MCF 10A (cell line): ENCODE results near the gene LPO. TPM values are rescaled to one million over a fixed set of nuclear protein-coding genes. Genes with fewer than 3 reads are reported as not detected.

ENCODE experiments used
- BruUV-seq: library from RNA; stranded (reverse); fragments of 400-500 nt; replicated peaks from 2 replicates; lab custom pipeline; 2021; lab: Mats Ljungman, UMichigan
- CTCF ChIA-PET: fragments of 300-600 bp; sonication (Branson Sonifier 250); formaldehyde crosslinking; extraction: SDS; loops from one replicate; lab custom pipeline; 2021; ENCODE audit warnings: antibody characterized with exemption, inconsistent platforms; lab: Yijun Ruan, JAX
- POLR2A ChIA-PET: fragments of 300-600, 350-650 bp; sonication (Branson Sonifier 250); formaldehyde crosslinking; extraction: SDS; loops from one replicate; lab custom pipeline; 2020; ENCODE audit warnings: antibody characterized with exemption, inconsistent platforms; lab: Yijun Ruan, JAX
- DNase-seq: peaks from one replicate; pipeline ENCODE4 v3.0.0-alpha.2; 2018; ENCODE audit not compliant: unreplicated experiment
- H3K27ac Mint-ChIP-seq: one replicate; pipeline ENCODE4 v1.8.0; 2022; ENCODE audit warnings: mild to moderate bottlenecking, low read depth, mixed read lengths; ENCODE audit not compliant: unreplicated experiment
- H3K27me3 Mint-ChIP-seq: one replicate; pipeline ENCODE4 v1.8.0; 2022; ENCODE audit warnings: mixed read lengths; ENCODE audit not compliant: insufficient read depth, unreplicated experiment
- H3K36me3 Mint-ChIP-seq: one replicate; pipeline ENCODE4 v1.8.0; 2022; ENCODE audit warnings: mild to moderate bottlenecking, moderate library complexity, mixed read lengths; ENCODE audit not compliant: insufficient read depth, unreplicated experiment
- H3K4me1 Mint-ChIP-seq: one replicate; pipeline ENCODE4 v1.8.0; 2022; ENCODE audit warnings: mixed read lengths; ENCODE audit not compliant: insufficient read depth, unreplicated experiment
- H3K4me3 Mint-ChIP-seq: one replicate; pipeline ENCODE4 v1.8.0; 2022; ENCODE audit warnings: mild to moderate bottlenecking, moderate library complexity, mixed read lengths; ENCODE audit not compliant: unreplicated experiment
- H3K9me3 Mint-ChIP-seq: one replicate; pipeline ENCODE4 v1.8.0; 2022; ENCODE audit warnings: mixed read lengths; ENCODE audit not compliant: unreplicated experiment
- CTCF ChIP-seq: fragments of 200-600 bp; IDR thresholded peaks from one replicate; pipeline ENCODE4 v1.8.0; 2022; ENCODE audit warnings: antibody characterized with exemption, mild to moderate bottlenecking; ENCODE audit not compliant: unreplicated experiment
- intact Hi-C: fragments of 100-400 bp; cut with micrococcal nuclease; formaldehyde crosslinking; loops from 2 replicates; pipeline ENCODE4 v1.14.1; 2022
- total RNA-seq: library from RNA; stranded (reverse); gene quantifications from 2 replicates; pipeline ENCODE4 v1.2.3, GENCODE V29; 2022

The LPO gene
- total RNA-seq, 1 experiment from 2014 or later: not detected

DNA sequence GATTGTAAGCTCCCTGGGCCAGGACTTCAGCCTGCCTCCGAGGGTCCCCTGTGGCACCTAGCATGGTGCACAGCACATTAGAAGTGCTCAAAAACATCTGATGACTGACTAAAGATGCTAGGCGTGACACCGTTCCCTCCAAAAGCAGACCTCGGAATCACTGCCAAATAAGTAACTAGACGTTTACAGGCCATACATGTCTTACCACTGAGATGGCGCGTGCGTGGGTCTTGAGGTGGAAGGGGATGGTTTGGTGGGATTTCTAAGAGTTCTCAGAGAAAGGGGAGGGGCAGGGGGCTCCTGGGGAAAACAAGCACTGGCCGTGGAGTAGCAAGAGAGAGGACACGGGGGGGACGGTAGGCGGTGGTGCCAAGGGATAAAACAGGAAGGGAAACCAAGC lies 29.9 kb downstream of the LPO start:
- BruUV-seq: no TSS peak
- DNase-seq: no peak
- peaks cover 41% of the 10 kb centered on the region for H3K27me3 Mint-ChIP-seq
- ChIA-PET POLR2A (no interaction called here), CTCF (no interaction called here)
- H3K36me3 Mint-ChIP-seq: no peaks in the 10 kb centered on the region
- H3K4me3 Mint-ChIP-seq: no peak overlapping the region
- no peak for TF ChIP-seq CTCF
- H3K27ac Mint-ChIP-seq: no peak overlapping the region
- intact Hi-C loops: no loop called here
- H3K9me3 Mint-ChIP-seq: no peaks in the 10 kb centered on the region
- H3K4me1 Mint-ChIP-seq: no peaks in the 10 kb centered on the region

DNA sequence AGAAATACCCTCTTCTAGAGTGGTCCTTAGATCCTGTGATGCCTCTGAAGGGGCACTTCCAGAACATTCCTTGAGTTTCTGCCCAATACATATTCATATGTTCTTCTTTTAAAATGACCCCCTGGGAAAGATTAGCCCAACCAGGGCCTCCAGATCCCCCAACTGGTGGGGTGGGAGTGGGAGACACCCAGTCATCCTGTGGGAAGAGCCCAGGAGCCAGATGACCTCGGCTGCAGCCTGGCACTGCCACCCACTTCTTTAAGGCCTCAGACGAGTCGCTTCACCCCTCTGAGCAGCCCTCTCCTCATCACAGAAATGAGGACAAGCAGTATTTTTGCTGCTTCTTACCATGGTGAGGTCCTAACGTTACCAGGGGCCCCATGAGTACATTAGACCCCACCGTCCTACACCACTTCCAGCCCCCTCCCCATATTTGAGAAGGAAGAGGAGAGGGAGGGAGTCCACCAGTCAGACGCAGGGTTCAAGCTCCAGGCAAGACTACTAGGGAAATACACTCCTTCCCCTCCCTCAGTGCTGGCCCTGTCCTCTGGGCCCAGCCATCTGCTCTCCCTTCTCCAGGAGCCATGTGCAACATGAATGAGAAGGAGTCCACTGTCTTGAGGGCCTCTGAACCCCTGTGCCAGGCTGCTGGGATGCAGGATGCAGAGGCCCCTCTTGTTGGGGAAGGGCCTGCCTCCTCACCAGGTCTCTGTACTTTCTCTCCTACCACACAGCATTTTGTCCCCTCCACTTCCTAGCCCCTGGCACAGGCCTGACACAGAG lies 30.6 kb downstream of the LPO start:
- no peaks in the 10 kb centered on the region for H3K4me1 Mint-ChIP-seq
- no peak overlapping the region for H3K27ac Mint-ChIP-seq
- no peak for TF ChIP-seq CTCF
- no peaks in the 10 kb centered on the region for H3K9me3 Mint-ChIP-seq
- H3K4me3 Mint-ChIP-seq: no peak overlapping the region
- intact Hi-C loops: no loop called here
- peaks cover 35% of the 10 kb centered on the region for H3K27me3 Mint-ChIP-seq
- DNase-seq: no peak
- no peaks in the 10 kb centered on the region for H3K36me3 Mint-ChIP-seq
- CTCF ChIA-PET: no interaction called here
- POLR2A ChIA-PET: no interaction called here
- BruUV-seq: no TSS peak

- POLR2A ChIA-PET: no interaction called here
- intact Hi-C loops: no loop called here
- Mint-ChIP-seq H3K27me3 (peaks cover 28% of the 10 kb centered on the region), H3K36me3 (no peaks in the 10 kb centered on the region), H3K4me1 (no peaks in the 10 kb centered on the region), H3K27ac (no peak overlapping the region), H3K4me3 (no peak overlapping the region), H3K9me3 (no peaks in the 10 kb centered on the region)
- TF ChIP-seq CTCF: no peak
- CTCF ChIA-PET: no interaction called here
- BruUV-seq: no TSS peak
- no peak for DNase-seq
Measured at GRCh38 chr17:58269557-58270291, 31.3 kb downstream of the LPO start.

- no peak overlapping the region for H3K27ac Mint-ChIP-seq
- H3K27me3 Mint-ChIP-seq: peaks cover 18% of the 10 kb centered on the region
- no peaks in the 10 kb centered on the region for H3K4me1 Mint-ChIP-seq
- no peak for TF ChIP-seq CTCF
- intact Hi-C loops: no loop called here
- ChIA-PET CTCF (no interaction called here), POLR2A (no interaction called here)
- BruUV-seq: no TSS peak
- H3K4me3 Mint-ChIP-seq: no peak overlapping the region
- H3K9me3 Mint-ChIP-seq: no peaks in the 10 kb centered on the region
- H3K36me3 Mint-ChIP-seq: no peaks in the 10 kb centered on the region
- no peak for DNase-seq
Measured at GRCh38 chr17:58270476-58271215, 32.3 kb downstream of the LPO start.
